Measurements from ENCODE around the gene TRIM8.

DNA sequence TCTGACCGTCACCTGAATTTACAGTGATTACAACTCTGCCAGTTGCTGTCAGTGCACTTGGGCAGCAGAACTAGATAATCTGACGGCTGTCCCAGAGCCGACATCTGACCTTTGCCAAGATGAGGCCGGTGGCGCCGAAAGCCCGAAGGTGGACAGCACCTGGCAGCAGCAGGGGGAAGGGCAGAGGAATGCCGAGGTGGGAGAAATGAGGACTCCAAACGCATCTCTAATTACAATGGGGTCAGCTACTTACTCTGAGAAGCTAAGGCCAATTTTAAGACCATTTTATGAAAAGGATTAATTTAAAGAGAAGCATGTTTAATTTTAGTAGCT is 33.8 kb downstream of the TRIM8 start:
- no peak for TF ChIP-seq CHD2 (IDR thresholded peaks at IDR 0.05; ENCODE audit: low read length)
- TF ChIP-seq SIN3A (conservative IDR thresholded peaks at IDR 0.05 in 1 of 2, IDR thresholded peaks at IDR 0.05 in 1 of 2; ENCODE audit: low read depth in 1 of 2, low read length in 2 of 2): no peak
- TF ChIP-seq, protein P1, sequence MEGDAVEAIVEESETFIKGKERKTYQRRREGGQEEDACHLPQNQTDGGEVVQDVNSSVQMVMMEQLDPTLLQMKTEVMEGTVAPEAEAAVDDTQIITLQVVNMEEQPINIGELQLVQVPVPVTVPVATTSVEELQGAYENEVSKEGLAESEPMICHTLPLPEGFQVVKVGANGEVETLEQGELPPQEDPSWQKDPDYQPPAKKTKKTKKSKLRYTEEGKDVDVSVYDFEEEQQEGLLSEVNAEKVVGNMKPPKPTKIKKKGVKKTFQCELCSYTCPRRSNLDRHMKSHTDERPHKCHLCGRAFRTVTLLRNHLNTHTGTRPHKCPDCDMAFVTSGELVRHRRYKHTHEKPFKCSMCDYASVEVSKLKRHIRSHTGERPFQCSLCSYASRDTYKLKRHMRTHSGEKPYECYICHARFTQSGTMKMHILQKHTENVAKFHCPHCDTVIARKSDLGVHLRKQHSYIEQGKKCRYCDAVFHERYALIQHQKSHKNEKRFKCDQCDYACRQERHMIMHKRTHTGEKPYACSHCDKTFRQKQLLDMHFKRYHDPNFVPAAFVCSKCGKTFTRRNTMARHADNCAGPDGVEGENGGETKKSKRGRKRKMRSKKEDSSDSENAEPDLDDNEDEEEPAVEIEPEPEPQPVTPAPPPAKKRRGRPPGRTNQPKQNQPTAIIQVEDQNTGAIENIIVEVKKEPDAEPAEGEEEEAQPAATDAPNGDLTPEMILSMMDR (IDR thresholded peaks at IDR 0.05; ENCODE audit: control extremely low read depth in 1 of 3, insufficient read depth in 1 of 3, low read depth in 1 of 3, low read length in 3 of 3): no peak
- no peak for TF ChIP-seq POLR2AphosphoS5 (IDR thresholded peaks at IDR 0.05; ENCODE audit: low read depth, low read length)
- TF ChIP-seq GABPA (IDR thresholded peaks at IDR 0.05; ENCODE audit: borderline replicate concordance, insufficient read depth, low read length): no peak
- TF ChIP-seq, protein P2, sequence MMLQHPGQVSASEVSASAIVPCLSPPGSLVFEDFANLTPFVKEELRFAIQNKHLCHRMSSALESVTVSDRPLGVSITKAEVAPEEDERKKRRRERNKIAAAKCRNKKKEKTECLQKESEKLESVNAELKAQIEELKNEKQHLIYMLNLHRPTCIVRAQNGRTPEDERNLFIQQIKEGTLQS (IDR thresholded peaks at IDR 0.05; ENCODE audit: insufficient read depth, low read depth, low read length): no peak
- no peak for TF ChIP-seq EZH2 (IDR thresholded peaks at IDR 0.05; ENCODE audit: low read depth, low read length, severe bottlenecking)
- TF ChIP-seq BACH1 (IDR thresholded peaks at IDR 0.05; ENCODE audit: low read length): no peak
- no peak for TF ChIP-seq POLR2A (IDR thresholded peaks at IDR 0.05; ENCODE audit: control extremely low read depth in 1 of 2, low read depth in 2 of 2, low read length in 2 of 2)
- TF ChIP-seq JUN (IDR thresholded peaks at IDR 0.05; ENCODE audit: low read depth, low read length): no peak
- TF ChIP-seq, protein P3, sequence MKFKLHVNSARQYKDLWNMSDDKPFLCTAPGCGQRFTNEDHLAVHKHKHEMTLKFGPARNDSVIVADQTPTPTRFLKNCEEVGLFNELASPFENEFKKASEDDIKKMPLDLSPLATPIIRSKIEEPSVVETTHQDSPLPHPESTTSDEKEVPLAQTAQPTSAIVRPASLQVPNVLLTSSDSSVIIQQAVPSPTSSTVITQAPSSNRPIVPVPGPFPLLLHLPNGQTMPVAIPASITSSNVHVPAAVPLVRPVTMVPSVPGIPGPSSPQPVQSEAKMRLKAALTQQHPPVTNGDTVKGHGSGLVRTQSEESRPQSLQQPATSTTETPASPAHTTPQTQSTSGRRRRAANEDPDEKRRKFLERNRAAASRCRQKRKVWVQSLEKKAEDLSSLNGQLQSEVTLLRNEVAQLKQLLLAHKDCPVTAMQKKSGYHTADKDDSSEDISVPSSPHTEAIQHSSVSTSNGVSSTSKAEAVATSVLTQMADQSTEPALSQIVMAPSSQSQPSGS (IDR thresholded peaks at IDR 0.05; ENCODE audit: low read length): no peak
- no peak for TF ChIP-seq SP4 (IDR thresholded peaks at IDR 0.05; ENCODE audit: low read length)
- TF ChIP-seq ZNF274 (IDR thresholded peaks at IDR 0.05; ENCODE audit: borderline replicate concordance, extremely low read depth, low read length): no peak
